GM12878 (cell line): ENCODE data around the gene MUC5AC.

ENCODE experiments used
- CTCF ChIP-seq, 3 experiments: IDR thresholded peaks in 2 of 3; conservative IDR thresholded peaks in 1 of 3; 2 replicates each; pipeline ENCODE4 v1.5.1; 2011; ENCODE audit warnings: low read depth in 3 of 3, low read length in 3 of 3, mild to moderate bottlenecking in 3 of 3, control low read depth in 2 of 3, moderate library complexity in 2 of 3, inconsistent platforms in 1 of 3, mixed read lengths in 1 of 3; ENCODE audit not compliant: control insufficient read depth in 2 of 3, insufficient read depth in 1 of 3; ENCODE audit errors: extremely low read depth in 1 of 3
- POLR2A ChIP-seq: IDR thresholded peaks from 2 replicates; pipeline ENCODE4 v1.6.1; 2011; ENCODE audit warnings: low read depth, mild to moderate bottlenecking, low read length
- SMAD1 ChIP-seq: fragments of 450-650 bp; IDR thresholded peaks from 2 replicates; pipeline ENCODE4 v1.6.1; 2018; ENCODE audit warnings: mild to moderate bottlenecking, low read depth; ENCODE audit not compliant: partially characterized antibody

- TF ChIP-seq POLR2A (no peak), SMAD1 (no peak), CTCF (IDR thresholded peaks at IDR 0.05 in 2 of 3, conservative IDR thresholded peaks at IDR 0.05 in 1 of 3; ENCODE audit: control insufficient read depth in 2 of 3, extremely low read depth in 1 of 3, insufficient read depth in 1 of 3, low read depth in 3 of 3, low read length in 3 of 3) (no peak)
These were observed 10.0 kb downstream of the MUC5AC start for GRCh38 chr11:1167751-1168231.
